Endothelial cell (in vitro differentiated cells): ENCODE measurements around the gene GJC3. TPM values are rescaled to one million over a fixed set of nuclear protein-coding genes. Genes with fewer than 3 reads are reported as not detected.
"Not testable (repeated sequence)": the region's sequence is repeated elsewhere in the genome, so short reads cannot be mapped to it uniquely, and the experiment has no call there.

Source experiments
- DNase-seq: peaks from one replicate; pipeline ENCODE4 v3.0.0; 2021; ENCODE audit warnings: low spot score
- H3K27ac Mint-ChIP-seq: one replicate; pipeline ENCODE4 v1.8.0; 2021; ENCODE audit warnings: mixed read lengths, inconsistent platforms; ENCODE audit not compliant: unreplicated experiment
- H3K27me3 Mint-ChIP-seq: one replicate; pipeline ENCODE4 v1.8.0; 2021; ENCODE audit warnings: mild to moderate bottlenecking, moderate library complexity, mixed read lengths, inconsistent platforms; ENCODE audit not compliant: unreplicated experiment
- H3K36me3 Mint-ChIP-seq: one replicate; pipeline ENCODE4 v1.8.0; 2021; ENCODE audit warnings: mild to moderate bottlenecking, low read depth, mixed read lengths, inconsistent platforms; ENCODE audit not compliant: unreplicated experiment
- H3K4me1 Mint-ChIP-seq: one replicate; pipeline ENCODE4 v1.8.0; 2021; ENCODE audit warnings: mild to moderate bottlenecking, mixed read lengths, inconsistent platforms; ENCODE audit not compliant: unreplicated experiment
- H3K4me3 Mint-ChIP-seq: one replicate; pipeline ENCODE4 v1.8.0; 2021; ENCODE audit warnings: mild to moderate bottlenecking, mixed read lengths, inconsistent platforms; ENCODE audit not compliant: unreplicated experiment
- H3K9me3 Mint-ChIP-seq: one replicate; pipeline ENCODE4 v1.8.0; 2021; ENCODE audit warnings: mixed read lengths, inconsistent platforms; ENCODE audit not compliant: unreplicated experiment
- CTCF ChIP-seq: fragments of 200-600 bp; sonication (generic); IDR thresholded peaks from one replicate; pipeline ENCODE4 v1.5.0; 2021; ENCODE audit warnings: antibody characterized with exemption; ENCODE audit not compliant: unreplicated experiment
- total RNA-seq: library from RNA; stranded (reverse); fragmentation: NEBNext Ultra II Directional; extraction: Animal tissue kit (Norgen Biotek cat#: 25700); gene quantifications from one replicate; pipeline ENCODE4 v1.2.1, GENCODE V29; 2021; ENCODE audit not compliant: unreplicated experiment

The GJC3 gene
- total RNA-seq, 1 donor from 2014 or later, result 1.8 TPM

GRCh38 chr7:99943641-99944496, 14.4 kb upstream of the GJC3 start:
- Mint-ChIP-seq H3K9me3 (peaks cover 4% of the 10 kb centered on the region), H3K27ac (no peak overlapping the region), H3K4me3 (no peak overlapping the region), H3K27me3 (no peaks in the 10 kb centered on the region), H3K36me3 (no peaks in the 10 kb centered on the region), H3K4me1 (no peaks in the 10 kb centered on the region)
- TF ChIP-seq CTCF, result no peak
- no peak for DNase-seq

GRCh38 chr7:99938296-99938695, 8.9 kb upstream of the GJC3 start:
- Mint-ChIP-seq H3K4me1 (no peaks in the 10 kb centered on the region), H3K27ac (no peak overlapping the region), H3K36me3 (no peaks in the 10 kb centered on the region), H3K27me3 (no peaks in the 10 kb centered on the region), H3K9me3 (peaks cover 4% of the 10 kb centered on the region), H3K4me3 (no peak overlapping the region)
- no peak for TF ChIP-seq CTCF
- DNase-seq, result no peak

- H3K4me1 Mint-ChIP-seq, H3K4me3 Mint-ChIP-seq, H3K36me3 Mint-ChIP-seq, DNase-seq, H3K9me3 Mint-ChIP-seq, H3K27me3 Mint-ChIP-seq, H3K27ac Mint-ChIP-seq: not testable (repeated sequence)
Measured at GRCh38 chr7:99935009-99935408, 5.6 kb upstream of the GJC3 start.

GRCh38 chr7:99930376-99930775, 956 bp upstream of the GJC3 start:
- DNase-seq, result no peak
- Mint-ChIP-seq H3K27me3 (no peaks in the 10 kb centered on the region), H3K27ac (no peak overlapping the region), H3K4me3 (no peak overlapping the region), H3K36me3 (no peaks in the 10 kb centered on the region), H3K9me3 (no peaks in the 10 kb centered on the region), H3K4me1 (peaks cover 24% of the 10 kb centered on the region)
- no peak for TF ChIP-seq CTCF

GRCh38 chr7:99929730-99930053, 272 bp upstream of the GJC3 start:
- no peak for DNase-seq
- no peaks in the 10 kb centered on the region for H3K36me3 Mint-ChIP-seq
- H3K4me1 Mint-ChIP-seq, result peaks cover 24% of the 10 kb centered on the region
- H3K27me3 Mint-ChIP-seq, result no peaks in the 10 kb centered on the region
- TF ChIP-seq CTCF, result no peak
- no peaks in the 10 kb centered on the region for H3K9me3 Mint-ChIP-seq
- peak overlapping the region; percentile 75 for H3K4me3 Mint-ChIP-seq
- peak overlapping the region; percentile 85 for H3K27ac Mint-ChIP-seq
